Measurements from ENCODE around the gene KIF13A. TPM values are rescaled to one million over a fixed set of nuclear protein-coding genes. Genes with fewer than 3 reads are reported as not detected.
"Not testable (repeated sequence)": the region's sequence is repeated elsewhere in the genome, so short reads cannot be mapped to it uniquely, and the experiment has no call there.

KIF13A gene
- total RNA-seq, 2 donors from 2014 or later, result 0.10 to 0.46 TPM

DNA sequence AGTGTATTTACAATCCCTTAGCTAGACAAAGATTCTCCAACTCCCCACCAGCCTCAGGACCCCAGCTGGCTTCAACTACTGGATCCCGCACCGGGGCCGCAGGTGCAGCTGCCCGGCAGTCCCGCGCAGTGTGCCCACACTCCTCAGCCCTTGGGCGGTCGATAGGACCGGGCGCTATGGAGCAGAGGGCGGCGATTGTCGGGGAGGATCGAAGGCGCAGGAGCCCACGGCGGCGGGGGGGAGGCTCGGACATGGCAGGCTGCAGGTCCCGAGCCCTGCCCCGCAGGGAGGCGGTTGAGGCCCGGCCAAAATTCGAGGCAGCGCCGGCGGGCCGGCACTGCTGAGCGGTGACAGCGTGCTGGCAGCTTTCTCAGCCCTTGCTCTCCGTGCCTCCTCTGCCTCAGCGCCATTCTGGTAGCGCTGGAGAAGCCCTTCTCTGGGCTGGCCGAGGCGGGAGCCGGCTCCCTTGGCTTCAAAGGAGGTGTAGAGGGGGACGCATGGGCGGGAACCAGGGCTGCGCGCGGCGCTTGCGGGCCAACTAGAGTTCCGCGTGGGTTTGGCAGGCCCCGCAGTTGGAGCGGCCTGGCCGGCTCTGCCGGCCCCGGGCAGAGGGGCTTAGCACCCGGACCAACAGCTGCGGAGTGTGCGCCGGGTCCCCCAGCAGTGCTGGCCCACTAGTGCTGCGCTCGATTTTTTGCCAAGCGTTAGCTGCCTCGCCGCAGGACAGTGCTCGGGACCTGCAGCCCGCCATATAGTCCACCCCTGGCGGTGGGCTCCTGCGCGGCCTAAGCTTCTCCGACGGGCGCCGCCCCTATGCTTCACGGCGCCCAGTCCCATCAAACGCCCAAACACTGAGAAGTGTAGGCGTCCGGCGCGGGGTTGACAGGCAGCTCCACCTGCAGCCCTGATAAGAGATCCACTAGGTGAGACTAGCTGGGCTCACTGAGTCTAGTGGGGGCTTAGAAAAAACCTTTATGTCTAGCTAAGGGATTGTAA, 32.4 kb upstream of the KIF13A start:
- no peaks in the 10 kb centered on the region for H3K36me3 Mint-ChIP-seq (ENCODE audit: insufficient read depth in 2 of 2)
- H3K4me1 Mint-ChIP-seq (ENCODE audit: low read depth), result no peaks in the 10 kb centered on the region
- H3K27ac Mint-ChIP-seq, result no peak overlapping the region
- peaks cover 11% of the 10 kb centered on the region for H3K27me3 Mint-ChIP-seq (ENCODE audit: low read depth)
- no peak for ATAC-seq (replicated peaks in 1 of 2)
- peaks cover 0 to 2% of the 10 kb centered on the region in 2 donors for H3K9me3 Mint-ChIP-seq
- no peak for DNase-seq
- no peak overlapping the region for H3K4me3 Mint-ChIP-seq

DNA sequence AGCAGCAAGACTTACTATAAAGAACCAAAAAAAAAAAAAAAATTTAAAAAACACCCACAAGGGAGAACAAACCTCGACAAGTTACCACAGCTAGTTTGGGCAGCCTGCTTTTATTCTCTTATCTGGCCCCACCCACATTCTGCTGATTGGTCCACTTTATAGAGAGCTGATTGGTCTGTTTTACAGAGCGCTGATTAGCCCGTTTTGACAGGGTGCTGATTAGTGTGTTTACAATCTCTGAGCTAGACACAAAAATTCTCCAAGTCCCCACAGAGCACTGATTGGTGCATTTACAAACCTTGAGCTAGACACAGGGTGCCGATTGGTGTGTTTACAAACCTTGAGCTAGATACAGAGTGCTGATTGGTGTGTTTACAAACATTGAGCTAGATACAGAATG, 31.7 kb upstream of the KIF13A start:
- not testable (repeated sequence) for H3K4me1 Mint-ChIP-seq (ENCODE audit: low read depth); H3K27ac Mint-ChIP-seq; ATAC-seq (replicated peaks in 1 of 2); H3K36me3 Mint-ChIP-seq (ENCODE audit: insufficient read depth in 2 of 2); DNase-seq; H3K9me3 Mint-ChIP-seq; H3K4me3 Mint-ChIP-seq
- H3K27me3 Mint-ChIP-seq (ENCODE audit: low read depth), result peaks cover 15% of the 10 kb centered on the region

DNA sequence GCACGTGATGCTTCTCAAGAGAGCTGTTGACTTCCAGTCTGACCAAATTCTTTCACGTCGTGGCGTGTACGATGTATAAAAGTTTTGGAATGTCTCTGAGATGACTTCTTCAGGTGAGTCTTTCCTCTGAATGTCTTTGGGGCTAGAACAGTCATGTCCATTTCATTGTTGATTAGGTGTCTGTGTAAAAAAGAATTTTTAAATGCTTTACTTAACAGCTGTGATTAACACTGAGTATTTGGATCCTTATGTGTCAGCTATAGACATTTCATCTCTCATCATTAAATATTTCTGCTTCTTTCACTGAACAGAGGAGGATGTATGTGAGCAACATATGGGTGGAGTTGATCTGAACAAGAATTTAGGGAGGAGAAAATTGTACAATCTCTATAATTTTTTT, 29.3 kb upstream of the KIF13A start:
- Mint-ChIP-seq H3K4me3 (no peak overlapping the region), H3K9me3 (peaks cover 0 to 2% of the 10 kb centered on the region in 2 donors), H3K27ac (no peak overlapping the region), H3K36me3 (ENCODE audit: insufficient read depth in 2 of 2) (no peaks in the 10 kb centered on the region), H3K4me1 (ENCODE audit: low read depth) (no peaks in the 10 kb centered on the region), H3K27me3 (ENCODE audit: low read depth) (peaks cover 15% of the 10 kb centered on the region)
- no peak for ATAC-seq (replicated peaks in 1 of 2)
- no peak for DNase-seq

DNA sequence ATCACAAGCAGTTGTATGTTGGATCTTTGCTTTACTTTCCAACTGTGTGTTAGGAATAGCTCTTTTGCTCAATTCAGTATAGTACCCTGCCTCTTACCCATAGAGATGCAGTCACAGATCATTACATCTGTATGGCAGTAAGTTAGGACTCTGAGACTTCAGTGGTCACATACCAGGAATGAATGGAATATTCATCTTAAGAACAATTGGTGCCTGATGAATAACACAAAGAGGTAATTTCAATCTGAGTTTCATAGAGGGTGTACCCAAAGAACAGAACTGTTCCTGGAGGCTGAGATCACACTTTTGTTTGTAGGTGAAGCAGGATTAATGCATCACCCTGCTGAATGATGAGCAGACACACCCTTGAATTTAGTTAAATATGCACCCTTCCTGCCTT, 28.7 kb upstream of the KIF13A start:
- Mint-ChIP-seq H3K4me3 (no peak overlapping the region), H3K36me3 (ENCODE audit: insufficient read depth in 2 of 2) (no peaks in the 10 kb centered on the region), H3K9me3 (peaks cover 0 to 2% of the 10 kb centered on the region in 2 donors), H3K4me1 (ENCODE audit: low read depth) (no peaks in the 10 kb centered on the region), H3K27me3 (ENCODE audit: low read depth) (peaks cover 15% of the 10 kb centered on the region), H3K27ac (no peak overlapping the region)
- DNase-seq (no peak), ATAC-seq (replicated peaks in 1 of 2) (peak in 1 of 2 donors; percentile 17)

DNA sequence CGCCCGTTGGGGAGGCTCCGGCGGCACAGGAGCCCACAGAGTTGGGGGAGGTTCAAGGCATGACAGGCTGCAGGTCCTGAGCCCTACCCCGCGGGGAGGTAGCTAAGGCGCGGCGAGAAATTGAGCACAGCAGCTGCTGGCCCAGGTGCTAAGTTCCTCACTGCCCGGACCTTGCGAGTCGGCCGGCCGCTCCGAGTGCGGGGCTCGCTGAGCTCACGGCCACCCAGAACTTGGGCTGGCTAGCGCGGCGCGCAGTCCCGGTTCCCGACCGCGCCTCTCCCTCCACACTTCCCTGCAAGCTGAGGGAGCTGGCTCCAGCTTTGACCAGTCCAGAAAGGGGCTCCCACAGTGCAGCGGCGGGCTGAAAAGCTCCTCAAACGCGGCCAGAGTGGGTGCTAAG, 23.9 kb upstream of the KIF13A start:
- no peaks in the 10 kb centered on the region for H3K4me1 Mint-ChIP-seq (ENCODE audit: low read depth)
- H3K27ac Mint-ChIP-seq, result no peak overlapping the region
- H3K36me3 Mint-ChIP-seq (ENCODE audit: insufficient read depth in 2 of 2), result no peaks in the 10 kb centered on the region
- no peak for DNase-seq
- ATAC-seq (replicated peaks in 1 of 2), result no peak
- no peaks in the 10 kb centered on the region for H3K9me3 Mint-ChIP-seq
- peaks cover 22% of the 10 kb centered on the region for H3K27me3 Mint-ChIP-seq (ENCODE audit: low read depth)
- H3K4me3 Mint-ChIP-seq, result no peak overlapping the region

DNA sequence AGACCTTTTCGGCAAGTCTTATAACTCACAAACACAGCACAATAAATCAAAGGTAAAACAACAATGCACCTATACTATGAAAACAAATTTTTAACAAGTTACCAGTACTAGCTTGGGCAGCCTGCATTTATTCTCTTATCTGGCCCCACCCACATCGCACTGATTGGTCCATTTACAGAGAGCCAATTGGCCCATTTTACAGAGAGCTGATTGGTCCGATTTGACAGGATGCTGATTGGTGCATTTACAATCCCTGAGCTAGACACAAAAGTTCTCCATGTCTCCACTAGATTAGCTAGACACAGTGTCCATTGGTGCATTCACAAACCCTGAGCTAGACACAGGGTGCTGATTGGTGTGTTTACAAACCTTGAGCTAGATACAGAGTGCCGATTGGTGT, 23.1 kb upstream of the KIF13A start:
- ATAC-seq (replicated peaks in 1 of 2); DNase-seq; H3K9me3 Mint-ChIP-seq; H3K4me3 Mint-ChIP-seq; H3K36me3 Mint-ChIP-seq (ENCODE audit: insufficient read depth in 2 of 2); H3K4me1 Mint-ChIP-seq (ENCODE audit: low read depth); H3K27ac Mint-ChIP-seq: not testable (repeated sequence)
- H3K27me3 Mint-ChIP-seq (ENCODE audit: low read depth), result peaks cover 16% of the 10 kb centered on the region

DNA sequence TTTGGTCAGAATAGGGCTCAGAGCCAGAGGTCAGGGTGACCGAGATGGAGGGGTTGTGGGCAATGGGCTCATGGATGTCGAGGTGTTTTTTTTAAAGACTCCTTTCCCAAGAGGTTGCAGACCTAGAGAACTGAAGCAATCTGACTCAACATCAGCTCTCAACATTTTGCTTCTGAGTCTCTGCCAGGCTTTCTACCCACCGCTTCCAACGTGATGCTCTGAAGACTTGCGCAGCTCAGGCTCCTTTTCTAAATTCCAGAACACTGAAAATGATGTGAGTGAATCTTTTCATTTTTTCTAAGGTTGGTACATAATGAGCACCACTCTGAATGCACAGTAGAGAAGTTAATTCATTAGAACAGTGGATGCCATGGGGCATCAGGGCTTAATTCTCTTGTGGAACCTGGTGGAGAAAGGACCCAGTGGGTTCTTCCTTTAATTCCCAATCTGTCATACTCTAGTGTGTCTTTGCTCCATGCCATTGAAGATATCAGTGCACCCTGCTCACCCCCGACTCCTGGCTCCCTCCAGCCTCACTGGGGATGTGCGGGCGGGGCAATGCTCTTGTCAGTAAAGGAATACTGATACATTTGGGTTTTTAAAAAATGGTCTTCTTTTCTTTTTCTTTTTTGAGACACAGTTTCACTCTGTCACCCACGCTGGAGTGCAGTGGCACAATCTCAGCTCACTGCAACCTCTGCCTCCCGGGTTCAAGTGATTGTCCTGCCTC, 17.0 kb upstream of the KIF13A start:
- no peak for ATAC-seq (replicated peaks in 1 of 2)
- Mint-ChIP-seq H3K9me3 (no peaks in the 10 kb centered on the region), H3K27ac (no peak overlapping the region), H3K4me1 (ENCODE audit: low read depth) (no peaks in the 10 kb centered on the region), H3K4me3 (no peak overlapping the region), H3K36me3 (ENCODE audit: insufficient read depth in 2 of 2) (no peaks in the 10 kb centered on the region), H3K27me3 (ENCODE audit: low read depth) (peaks cover 21% of the 10 kb centered on the region)
- no peak for DNase-seq

DNA sequence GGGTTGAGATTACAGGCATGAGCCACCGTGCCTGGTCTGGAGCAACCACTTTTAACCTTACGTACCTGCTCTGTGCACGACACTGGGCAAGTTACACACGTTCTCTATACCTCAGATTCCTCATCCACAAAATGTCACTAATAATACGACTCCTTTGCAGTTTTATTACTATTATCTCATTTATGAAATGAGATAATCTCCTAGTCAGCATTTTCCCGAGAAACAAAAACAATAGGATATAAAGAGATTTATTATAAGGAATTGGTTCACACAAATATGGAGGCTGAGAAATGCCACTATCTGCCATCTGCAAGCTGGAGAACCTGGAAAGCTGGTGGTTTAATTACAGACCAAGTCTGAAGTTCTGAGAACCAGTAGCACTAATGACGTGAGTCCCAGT, 12.0 kb upstream of the KIF13A start:
- H3K27me3 Mint-ChIP-seq (ENCODE audit: low read depth), result peaks cover 57% of the 10 kb centered on the region
- H3K27ac Mint-ChIP-seq, result no peak overlapping the region
- no peaks in the 10 kb centered on the region for H3K4me1 Mint-ChIP-seq (ENCODE audit: low read depth)
- no peak overlapping the region for H3K4me3 Mint-ChIP-seq
- no peak for DNase-seq
- H3K9me3 Mint-ChIP-seq, result no peaks in the 10 kb centered on the region
- ATAC-seq (replicated peaks in 1 of 2), result no peak
- H3K36me3 Mint-ChIP-seq (ENCODE audit: insufficient read depth in 2 of 2), result no peaks in the 10 kb centered on the region

DNA sequence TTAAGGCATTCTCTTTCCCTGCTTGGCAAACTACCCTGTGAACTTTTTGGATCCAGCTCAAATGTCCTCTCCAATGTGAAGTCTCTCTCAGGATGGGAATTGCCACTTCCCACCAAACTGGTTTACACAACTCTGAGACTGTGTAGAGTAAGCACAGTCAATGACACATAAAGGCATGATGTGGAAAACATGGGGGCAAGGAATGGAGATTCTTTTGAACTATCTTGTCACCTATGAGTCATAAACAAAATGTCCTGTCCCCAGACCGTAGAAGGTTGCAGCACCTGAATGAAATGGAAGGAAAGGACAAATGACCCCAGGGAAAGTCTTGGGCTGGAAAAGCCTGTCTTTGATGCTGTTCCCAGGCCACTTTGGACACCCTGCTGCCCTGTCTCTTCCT, 11.0 kb upstream of the KIF13A start:
- no peak overlapping the region for H3K4me3 Mint-ChIP-seq
- H3K4me1 Mint-ChIP-seq (ENCODE audit: low read depth), result peaks cover 5% of the 10 kb centered on the region
- ATAC-seq (replicated peaks in 1 of 2), result no peak
- H3K27me3 Mint-ChIP-seq (ENCODE audit: low read depth), result peaks cover 65% of the 10 kb centered on the region
- H3K36me3 Mint-ChIP-seq (ENCODE audit: insufficient read depth in 2 of 2), result no peaks in the 10 kb centered on the region
- H3K9me3 Mint-ChIP-seq, result no peaks in the 10 kb centered on the region
- DNase-seq, result no peak
- H3K27ac Mint-ChIP-seq, result no peak overlapping the region

DNA sequence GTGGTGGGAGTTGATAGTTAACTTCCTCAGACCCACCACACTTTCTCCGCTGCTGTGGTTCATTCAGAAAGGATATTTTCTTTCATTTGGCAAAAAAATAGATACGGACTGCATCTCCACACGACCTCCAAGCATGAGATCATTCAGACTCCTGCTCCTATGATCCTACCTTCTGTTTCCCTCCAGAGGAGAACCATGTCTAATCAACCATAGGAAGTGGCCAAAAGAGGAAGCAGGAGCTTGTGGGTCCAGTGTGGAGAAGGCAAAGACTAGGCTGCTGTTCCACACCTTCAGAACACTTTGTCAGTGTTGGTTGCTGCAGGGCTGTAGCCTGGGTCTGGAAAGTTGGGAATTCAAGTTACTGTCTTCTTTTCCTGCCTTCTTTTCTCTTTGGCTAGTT, 10.6 kb upstream of the KIF13A start:
- no peak for ATAC-seq (replicated peaks in 1 of 2)
- Mint-ChIP-seq H3K27me3 (ENCODE audit: low read depth) (peaks cover 65% of the 10 kb centered on the region), H3K36me3 (ENCODE audit: insufficient read depth in 2 of 2) (no peaks in the 10 kb centered on the region), H3K27ac (no peak overlapping the region), H3K4me1 (ENCODE audit: low read depth) (peaks cover 8% of the 10 kb centered on the region), H3K9me3 (no peaks in the 10 kb centered on the region), H3K4me3 (no peak overlapping the region)
- no peak for DNase-seq

DNA sequence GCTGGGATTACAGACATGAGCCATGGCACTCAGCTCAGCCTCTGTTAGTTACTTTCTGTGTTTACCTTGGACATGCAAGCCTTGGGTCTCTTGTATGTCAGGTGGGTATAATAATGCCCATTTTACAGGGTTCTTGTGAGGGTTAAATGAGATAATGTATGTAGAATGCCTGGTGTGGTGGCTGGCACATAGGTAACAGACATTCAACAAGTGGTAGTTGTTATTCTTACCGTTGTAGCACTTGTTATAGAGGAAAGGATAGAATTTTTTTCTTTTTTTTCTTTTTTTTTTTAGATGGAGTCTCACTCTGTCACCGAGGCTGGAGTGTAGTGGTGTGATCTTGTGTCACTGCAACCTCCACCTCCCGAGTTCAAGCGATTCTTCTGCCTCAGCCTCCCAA, 8.0 kb upstream of the KIF13A start:
- no peak overlapping the region for H3K4me3 Mint-ChIP-seq
- no peak overlapping the region for H3K27ac Mint-ChIP-seq
- peaks cover 80% of the 10 kb centered on the region for H3K27me3 Mint-ChIP-seq (ENCODE audit: low read depth)
- no peaks in the 10 kb centered on the region for H3K9me3 Mint-ChIP-seq
- no peak for ATAC-seq (replicated peaks in 1 of 2)
- H3K4me1 Mint-ChIP-seq (ENCODE audit: low read depth), result peaks cover 10% of the 10 kb centered on the region
- H3K36me3 Mint-ChIP-seq (ENCODE audit: insufficient read depth in 2 of 2), result peaks cover 0 to 2% of the 10 kb centered on the region in 2 donors
- no peak for DNase-seq

DNA sequence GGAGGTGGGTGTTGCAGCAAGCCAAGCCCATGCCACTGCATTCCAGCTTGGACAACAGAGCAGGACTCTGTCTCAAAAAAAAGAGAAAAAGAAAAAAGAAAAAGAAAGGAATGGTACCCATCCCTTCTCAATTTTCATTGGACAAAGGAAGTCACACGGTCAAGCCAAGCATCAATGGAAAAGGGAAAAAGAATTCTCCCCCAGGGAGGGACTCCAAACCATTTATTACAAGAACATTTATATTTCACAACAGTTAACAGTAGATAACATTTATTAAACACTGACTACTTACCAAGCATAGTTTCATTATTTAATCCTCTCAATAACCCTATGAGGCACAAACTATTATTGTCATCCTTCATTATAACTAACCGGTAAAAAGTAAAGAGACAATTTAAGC, 6.6 kb upstream of the KIF13A start:
- H3K27ac Mint-ChIP-seq, result no peak overlapping the region
- no peak for DNase-seq
- H3K27me3 Mint-ChIP-seq (ENCODE audit: low read depth), result peaks cover 84% of the 10 kb centered on the region
- no peaks in the 10 kb centered on the region for H3K9me3 Mint-ChIP-seq
- peaks cover 0 to 2% of the 10 kb centered on the region in 2 donors for H3K36me3 Mint-ChIP-seq (ENCODE audit: insufficient read depth in 2 of 2)
- ATAC-seq (replicated peaks in 1 of 2), result no peak
- no peak overlapping the region for H3K4me3 Mint-ChIP-seq
- H3K4me1 Mint-ChIP-seq (ENCODE audit: low read depth), result peaks cover 10% of the 10 kb centered on the region

DNA sequence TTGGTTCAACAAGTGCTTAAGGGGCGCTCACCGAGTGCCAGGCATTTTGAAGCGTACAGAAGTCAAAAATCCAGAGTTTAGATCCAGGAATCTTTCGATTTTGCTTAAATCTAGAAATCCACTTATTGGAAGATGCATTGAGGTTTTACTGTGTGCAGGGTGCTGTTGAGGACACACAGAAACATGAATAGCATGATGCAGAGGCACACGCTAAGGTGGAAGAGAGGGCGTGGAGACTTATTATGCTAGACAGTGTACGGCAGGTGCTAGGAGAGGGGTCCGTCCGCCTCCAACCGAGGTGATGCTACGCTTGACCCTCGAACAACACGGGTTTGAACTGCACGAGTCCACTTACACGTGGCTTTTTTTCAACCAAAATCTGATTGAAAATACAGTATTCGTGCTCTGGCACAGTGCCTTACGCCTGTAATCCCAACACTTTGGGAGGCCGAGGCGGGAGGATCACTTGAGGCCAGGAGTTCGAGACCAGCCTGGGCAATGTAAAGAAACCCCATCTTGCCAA, 1.0 kb upstream of the KIF13A start:
- peaks cover 0 to 4% of the 10 kb centered on the region in 2 donors for H3K36me3 Mint-ChIP-seq (ENCODE audit: insufficient read depth in 2 of 2)
- no peak for ATAC-seq (replicated peaks in 1 of 2)
- H3K27me3 Mint-ChIP-seq (ENCODE audit: low read depth), result peaks cover 74% of the 10 kb centered on the region
- no peak for DNase-seq
- H3K4me3 Mint-ChIP-seq, result peak overlapping the region; percentile 81 to 92
- H3K27ac Mint-ChIP-seq, result no peak overlapping the region
- H3K4me1 Mint-ChIP-seq (ENCODE audit: low read depth), result peaks cover 16% of the 10 kb centered on the region
- no peaks in the 10 kb centered on the region for H3K9me3 Mint-ChIP-seq
